Measurements from ENCODE around the gene DNAJC15.

Gene DNAJC15

DNA sequence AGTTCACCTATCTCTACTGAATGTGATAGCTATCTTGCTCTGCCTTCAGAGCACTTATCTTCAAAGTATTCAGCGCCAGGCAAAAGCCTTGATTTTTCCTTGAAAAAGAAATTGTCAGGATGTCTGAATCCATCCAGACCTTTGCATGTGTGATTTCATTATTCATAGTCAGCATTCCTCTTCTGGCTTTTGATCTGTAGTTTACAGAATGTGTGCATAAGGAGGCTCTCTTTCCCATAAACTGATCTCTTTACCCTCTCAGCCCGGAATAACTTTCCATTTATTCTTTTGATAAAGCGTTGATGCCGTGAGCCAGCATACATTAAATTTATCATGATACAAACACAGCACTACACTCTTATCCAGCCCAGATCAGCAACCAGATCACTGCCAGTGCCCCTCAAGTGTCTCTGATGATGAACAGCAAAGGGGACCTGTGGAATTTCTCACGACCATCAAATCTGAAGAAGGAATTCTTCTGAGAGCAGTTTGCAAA, 130.8 kb downstream of the DNAJC15 start:
- DNase-seq (ENCODE audit: low read depth, low spot score) = no peak

DNA sequence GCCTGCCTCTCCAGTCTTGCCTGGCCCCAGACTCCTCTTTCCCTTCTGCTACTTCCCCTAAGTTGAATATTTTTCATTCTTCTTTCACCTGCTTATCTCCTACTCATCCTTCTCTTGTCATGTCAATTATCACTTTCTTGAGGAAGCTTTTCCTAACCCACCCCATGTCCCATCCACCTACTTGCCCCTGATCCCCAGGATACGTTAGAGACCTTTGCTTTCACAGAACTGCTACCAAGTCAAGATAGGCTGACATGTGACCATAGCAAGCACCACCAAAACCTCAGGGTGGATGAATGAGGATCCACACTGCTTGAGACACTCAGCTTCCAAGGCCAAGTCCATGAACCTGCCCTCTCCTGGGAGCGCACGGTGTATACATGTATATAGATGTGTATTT, 131.5 kb downstream of the DNAJC15 start:
- no peak for DNase-seq (ENCODE audit: low read depth, low spot score)

DNA sequence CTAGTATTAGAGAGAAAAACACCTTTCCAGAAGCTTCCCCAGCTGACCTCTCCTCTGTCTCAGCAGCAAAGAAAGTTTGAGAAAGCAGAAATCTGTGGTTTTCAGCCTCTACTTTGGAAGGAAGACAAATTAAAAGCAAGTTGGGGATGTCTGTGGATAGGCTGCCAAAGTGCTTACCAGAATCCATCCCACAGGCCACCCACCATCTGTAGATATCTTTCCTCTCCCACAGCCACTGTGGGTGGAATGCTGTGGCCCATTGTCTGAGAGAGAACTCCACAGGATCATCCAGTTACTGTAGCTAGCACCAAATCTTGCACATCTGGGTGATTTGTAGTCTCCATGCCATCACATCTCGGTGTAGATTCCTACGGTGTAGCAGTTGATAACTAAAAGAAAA, 133.5 kb downstream of the DNAJC15 start:
- peak; percentile 47 for DNase-seq (ENCODE audit: low read depth, low spot score)

DNA sequence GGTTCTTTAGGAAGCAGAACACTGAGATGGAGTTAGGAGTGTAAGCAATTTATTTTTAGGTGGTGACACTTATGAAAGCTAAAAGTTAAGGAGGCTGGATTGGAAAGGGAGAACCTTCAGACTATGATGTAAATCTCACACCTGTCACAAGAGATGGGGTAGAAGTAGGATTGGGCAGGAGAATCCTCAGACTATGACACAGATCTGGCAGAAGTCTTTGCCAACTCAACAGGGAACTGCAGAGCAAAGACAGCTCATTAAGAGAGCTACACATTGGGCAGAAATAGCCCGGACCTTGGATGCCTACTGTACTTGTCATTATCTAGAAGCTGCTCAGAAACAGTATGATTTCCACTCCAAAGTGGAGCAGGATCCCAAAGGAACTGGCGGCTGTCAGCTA, 134.4 kb downstream of the DNAJC15 start:
- DNase-seq (ENCODE audit: low read depth, low spot score) = no peak

DNA sequence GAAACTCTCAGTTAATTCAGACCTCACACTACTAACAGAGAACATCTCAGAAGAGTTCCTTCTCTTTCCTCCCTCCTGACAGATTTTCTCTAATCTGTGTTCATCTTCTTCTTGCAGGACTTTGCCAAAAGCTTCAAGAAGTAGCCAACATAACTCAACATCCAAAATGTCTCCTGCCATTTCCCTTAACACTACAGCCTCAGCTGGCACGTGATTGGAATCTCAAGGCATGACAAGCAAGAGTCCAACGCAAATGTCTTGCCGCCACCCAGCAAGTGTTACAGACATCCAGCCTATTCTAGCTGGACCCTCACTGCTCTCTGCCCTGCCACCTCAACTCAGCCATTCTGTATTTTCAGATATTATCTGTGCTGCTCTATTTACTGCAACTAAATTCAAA, 135.1 kb downstream of the DNAJC15 start:
- DNase-seq (ENCODE audit: low read depth, low spot score) = no peak

DNA sequence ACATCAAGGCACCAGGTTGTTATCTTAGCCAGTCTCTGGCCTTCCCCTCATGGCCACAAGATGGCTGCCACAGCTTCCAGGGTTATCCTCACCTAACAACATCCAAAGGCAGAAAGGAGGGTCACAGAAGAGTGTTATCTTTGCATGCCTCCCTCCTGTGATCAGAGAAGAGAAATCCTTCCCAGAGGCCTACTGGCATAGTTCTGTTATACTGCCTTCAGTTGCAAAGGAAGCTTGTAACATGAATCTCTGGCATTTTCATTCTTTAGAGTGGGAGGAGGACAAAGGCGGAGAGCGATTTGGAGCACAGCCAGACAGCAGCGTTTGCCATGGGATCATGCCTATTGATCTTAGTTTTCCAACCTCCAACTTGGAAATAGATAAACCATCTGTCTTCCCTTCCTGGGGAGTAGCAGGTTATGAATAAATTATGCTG, 135.7 kb downstream of the DNAJC15 start:
- DNase-seq (ENCODE audit: low read depth, low spot score) = peak; percentile 72

Measured in astrocyte of the hippocampus (primary cell).